Uterus (tissue), 4 donors: ENCODE data around the gene SRSF11. TPM values are rescaled to one million over a fixed set of nuclear protein-coding genes. Genes with fewer than 3 reads are reported as not detected.

Experiments used
- DNase-seq, 2 donors: peaks; one replicate each; pipeline ENCODE4 v3.0.0-alpha.2; 2019 to 2020
- H3K27ac ChIP-seq, 2 donors: fragments of 200-600 bp; sonication (generic); 1 replicate in 1 of 2; 2 replicates in 1 of 2; pipeline ENCODE4 v1.5.1; 2016 to 2018
- H3K27me3 ChIP-seq, 2 donors: fragments of 200-600 bp; sonication (generic); one replicate each; pipeline ENCODE4 v1.5.1; 2018 to 2019; ENCODE audit warnings: control low read depth in 1 of 2
- H3K36me3 ChIP-seq, 2 donors: fragments of 200-600 bp; sonication (generic); one replicate each; pipeline ENCODE4 v1.5.1; 2019; ENCODE audit warnings: control low read depth in 1 of 2
- H3K4me1 ChIP-seq, 2 donors: fragments of 200-600 bp; sonication (generic); one replicate each; pipeline ENCODE4 v1.5.1; 2018 to 2019; ENCODE audit warnings: control low read depth in 1 of 2
- H3K4me3 ChIP-seq, 2 donors: fragments of 200-600 bp; sonication (generic); 1 replicate in 1 of 2; 2 replicates in 1 of 2; pipeline ENCODE4 v1.5.1; 2018 to 2019; ENCODE audit warnings: mild to moderate bottlenecking in 1 of 2
- H3K9me3 ChIP-seq, 2 donors: fragments of 200-600 bp; sonication (generic); one replicate each; pipeline ENCODE4 v1.5.1; 2019; ENCODE audit warnings: control low read depth in 1 of 2
- CTCF ChIP-seq, 4 experiments: fragments of 200-600 bp in 2 of 4; fragments of 450-650 bp in 2 of 4; sonication (generic) in 2 of 4; IDR thresholded peaks; one replicate each; pipeline ENCODE4 v1.5.1; 2016 to 2019; ENCODE audit warnings: antibody characterized with exemption in 4 of 4, mild to moderate bottlenecking in 2 of 4, moderate library complexity in 1 of 4
- POLR2A ChIP-seq, 2 donors: fragments of 450-650 bp; IDR thresholded peaks; one replicate each; pipeline ENCODE4 v1.6.1; 2016; ENCODE audit warnings: antibody characterized with exemption in 2 of 2, mild to moderate bottlenecking in 1 of 2, moderate library complexity in 1 of 2
- intact Hi-C: fragments of 100-400 bp; cut with DNase I; formaldehyde crosslinking; loops from one replicate; pipeline ENCODE4 v1.15.1; 2023; ENCODE audit warnings: low total_unique reads
- total RNA-seq, 4 donors: library from RNA; depleted of rRNA in 3 of 4; stranded (reverse); fragments of >200 nt in 3 of 4; gene quantifications; one replicate each; pipeline versions ENCODE4 v1.1.0 to v1.2.4, GENCODE V29; 2014 to 2023
- donor health status: DM: yes; HTN: yes; CAD: no.

The SRSF11 gene
- total RNA-seq, 4 donors from 2014 or later = 172 to 316 (median 237) TPM

GRCh38 chr1:70234733-70235132 is 13.6 kb downstream of the SRSF11 start:
- intact Hi-C loops = no loop called here
- Histone ChIP-seq H3K4me3 (no peak overlapping the region), H3K27me3 (no peaks in the 10 kb centered on the region), H3K4me1 (no peaks in the 10 kb centered on the region), H3K27ac (no peak overlapping the region), H3K36me3 (no peaks in the 10 kb centered on the region), H3K9me3 (no peaks in the 10 kb centered on the region)
- DNase-seq = no peak
- TF ChIP-seq CTCF (IDR thresholded peaks at IDR 0.05) = no peak

GRCh38 chr1:70239940-70240339 is 18.8 kb downstream of the SRSF11 start:
- no peaks in the 10 kb centered on the region for H3K27me3 ChIP-seq
- DNase-seq = no peak
- no peak for TF ChIP-seq CTCF (IDR thresholded peaks at IDR 0.05)
- TF ChIP-seq POLR2A (IDR thresholded peaks at IDR 0.05) = no peak
- no peaks in the 10 kb centered on the region for H3K36me3 ChIP-seq
- no peak overlapping the region for H3K27ac ChIP-seq
- no peak overlapping the region for H3K4me3 ChIP-seq
- no peaks in the 10 kb centered on the region for H3K4me1 ChIP-seq
- no peaks in the 10 kb centered on the region for H3K9me3 ChIP-seq
- intact Hi-C loops = no loop called here

GRCh38 chr1:70247122-70247521 is 25.9 kb downstream of the SRSF11 start:
- intact Hi-C loops = no loop called here
- H3K27ac ChIP-seq = no peak overlapping the region
- no peaks in the 10 kb centered on the region for H3K4me1 ChIP-seq
- no peaks in the 10 kb centered on the region for H3K27me3 ChIP-seq
- TF ChIP-seq CTCF (IDR thresholded peaks at IDR 0.05) = no peak
- no peak for TF ChIP-seq POLR2A (IDR thresholded peaks at IDR 0.05)
- H3K36me3 ChIP-seq = no peaks in the 10 kb centered on the region
- no peaks in the 10 kb centered on the region for H3K9me3 ChIP-seq
- DNase-seq = no peak
- no peak overlapping the region for H3K4me3 ChIP-seq

GRCh38 chr1:70247768-70248167 is 26.6 kb downstream of the SRSF11 start:
- Histone ChIP-seq H3K27me3 (no peaks in the 10 kb centered on the region), H3K36me3 (no peaks in the 10 kb centered on the region), H3K9me3 (no peaks in the 10 kb centered on the region), H3K4me3 (no peak overlapping the region), H3K4me1 (no peaks in the 10 kb centered on the region), H3K27ac (no peak overlapping the region)
- TF ChIP-seq POLR2A (IDR thresholded peaks at IDR 0.05) = no peak
- TF ChIP-seq CTCF (IDR thresholded peaks at IDR 0.05) = no peak
- intact Hi-C loops = no loop called here
- DNase-seq = no peak

GRCh38 chr1:70248729-70249128 is 27.5 kb downstream of the SRSF11 start:
- H3K27me3 ChIP-seq = no peaks in the 10 kb centered on the region
- intact Hi-C loops = no loop called here
- no peak overlapping the region for H3K27ac ChIP-seq
- TF ChIP-seq CTCF (IDR thresholded peaks at IDR 0.05) = no peak
- no peak for TF ChIP-seq POLR2A (IDR thresholded peaks at IDR 0.05)
- H3K4me3 ChIP-seq = no peak overlapping the region
- no peaks in the 10 kb centered on the region for H3K9me3 ChIP-seq
- DNase-seq = no peak
- H3K36me3 ChIP-seq = no peaks in the 10 kb centered on the region
- H3K4me1 ChIP-seq = no peaks in the 10 kb centered on the region
